H54 (cell line): ENCODE data around the gene HIPK4.
"Not testable (repeated sequence)": the region's sequence is repeated elsewhere in the genome, so short reads cannot be mapped to it uniquely, and the experiment has no call there.

ENCODE experiments used
- DNase-seq: peaks from one replicate; pipeline ENCODE4 v3.0.0; 2011; ENCODE audit warnings: low spot score, mixed read lengths; ENCODE audit not compliant: insufficient read length
- FAIRE-seq: peaks from 3 replicates; lab custom pipeline; 2011; peaks lifted over from hg19 to GRCh38; lab: Jason Lieb, UNC
- POLR2A ChIP-seq: IDR thresholded peaks from 2 replicates; pipeline ENCODE4 v1.6.1; 2011; ENCODE audit warnings: low read depth, mild to moderate bottlenecking, low read length

HIPK4 gene

DNA sequence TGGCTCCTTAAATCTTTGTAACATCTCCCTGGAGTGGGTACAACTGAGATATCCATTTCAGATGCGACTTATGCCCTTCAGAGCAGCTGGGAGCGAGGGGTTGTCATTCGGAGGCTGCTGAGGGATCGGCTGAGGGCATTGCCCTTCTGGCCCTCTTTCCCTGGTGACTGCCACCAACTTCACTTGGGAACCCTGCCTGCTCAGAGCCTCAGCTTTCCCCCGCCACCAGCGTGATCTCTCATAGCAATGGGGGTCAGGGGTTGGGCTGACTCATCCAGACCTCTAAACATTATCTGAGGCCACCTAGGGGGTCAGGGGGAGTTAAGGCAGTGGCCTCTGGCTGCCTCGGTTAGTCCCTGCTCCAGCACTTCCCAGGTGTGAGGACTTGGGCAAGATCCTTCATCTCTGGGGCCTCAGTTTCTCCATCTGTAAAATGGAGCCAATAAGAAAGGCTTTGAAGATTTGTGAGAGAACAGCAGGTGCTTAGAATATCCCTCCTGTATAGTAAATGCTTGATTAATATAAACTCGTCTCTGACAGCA lies 22.0 kb upstream of the HIPK4 start:
- FAIRE-seq (no peak), DNase-seq (no peak)
- no peak for TF ChIP-seq POLR2A

DNA sequence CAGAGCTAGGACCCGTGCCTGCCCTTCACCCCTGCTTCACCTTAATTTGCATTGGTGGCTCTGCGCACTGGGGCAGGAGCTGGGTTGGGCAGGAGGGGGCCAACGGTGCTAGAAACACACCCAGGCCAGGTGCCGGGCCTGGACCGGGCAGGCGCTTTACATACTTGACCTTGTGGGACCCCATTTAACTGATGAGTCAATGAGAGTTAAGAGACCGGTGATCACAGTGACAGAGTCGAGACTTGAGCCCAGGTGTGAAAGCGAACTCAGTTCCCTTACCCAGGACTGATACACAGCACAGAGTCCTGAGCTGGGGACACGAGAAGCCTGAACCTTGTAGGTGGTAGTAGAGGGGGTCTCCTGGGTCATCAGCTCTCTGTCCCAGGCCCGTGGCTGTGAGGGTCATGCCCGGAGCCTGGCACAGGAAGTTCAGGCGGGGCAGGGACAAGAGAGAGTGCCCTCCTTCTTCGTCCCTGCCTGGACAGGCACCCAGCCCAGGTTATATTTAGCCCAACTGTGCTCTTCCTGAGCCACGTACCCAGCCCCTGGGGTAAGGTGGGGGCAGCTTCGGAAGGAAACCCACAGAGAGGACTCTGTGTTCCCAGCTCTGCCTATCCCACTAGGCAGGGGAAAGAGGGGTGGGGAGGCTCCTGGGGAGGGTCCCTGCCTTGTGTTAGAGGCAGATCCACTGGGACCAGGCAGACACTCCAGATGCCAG lies 21.3 kb upstream of the HIPK4 start:
- FAIRE-seq (no peak), DNase-seq (no peak)
- TF ChIP-seq POLR2A, result no peak

DNA sequence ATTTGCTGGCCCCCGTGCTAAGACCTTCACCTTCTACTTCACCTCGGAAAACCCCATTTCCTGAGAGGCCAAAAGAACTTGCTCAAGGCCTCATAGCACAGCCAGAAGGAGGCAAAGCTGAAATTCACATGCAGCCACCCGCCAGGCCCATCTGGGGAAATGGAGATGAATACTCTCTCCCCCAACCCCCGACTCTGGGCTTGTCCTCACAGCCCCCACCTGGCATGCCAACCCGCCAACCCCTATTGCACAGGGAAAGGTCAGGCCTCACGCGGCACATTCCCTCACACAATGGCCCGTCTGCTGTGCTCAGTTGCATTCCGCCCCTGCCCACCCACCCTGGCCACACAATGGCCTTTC lies 20.0 kb upstream of the HIPK4 start:
- DNase-seq, result no peak

DNA sequence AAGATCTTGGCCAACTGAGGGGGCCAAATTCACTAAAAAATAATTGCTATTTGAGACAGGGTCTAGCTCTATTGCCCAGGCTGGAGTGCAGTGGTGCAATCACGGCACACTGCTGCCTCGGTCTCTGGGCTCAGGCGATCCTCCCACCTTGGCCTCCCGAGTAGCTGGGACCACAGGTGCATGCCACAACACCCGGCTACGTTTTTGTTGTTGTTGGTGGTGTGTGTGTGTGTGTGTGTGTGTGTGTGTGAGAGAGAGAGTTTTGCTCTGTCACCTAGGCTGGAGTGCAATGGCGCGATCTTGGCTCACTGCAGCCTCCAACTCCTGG lies 18.6 kb upstream of the HIPK4 start:
- not testable (repeated sequence) for FAIRE-seq, DNase-seq

More for the DNA sequence above, 20.0 kb upstream of the HIPK4 start:
- FAIRE-seq, result no peak
- TF ChIP-seq POLR2A, result no peak

DNA sequence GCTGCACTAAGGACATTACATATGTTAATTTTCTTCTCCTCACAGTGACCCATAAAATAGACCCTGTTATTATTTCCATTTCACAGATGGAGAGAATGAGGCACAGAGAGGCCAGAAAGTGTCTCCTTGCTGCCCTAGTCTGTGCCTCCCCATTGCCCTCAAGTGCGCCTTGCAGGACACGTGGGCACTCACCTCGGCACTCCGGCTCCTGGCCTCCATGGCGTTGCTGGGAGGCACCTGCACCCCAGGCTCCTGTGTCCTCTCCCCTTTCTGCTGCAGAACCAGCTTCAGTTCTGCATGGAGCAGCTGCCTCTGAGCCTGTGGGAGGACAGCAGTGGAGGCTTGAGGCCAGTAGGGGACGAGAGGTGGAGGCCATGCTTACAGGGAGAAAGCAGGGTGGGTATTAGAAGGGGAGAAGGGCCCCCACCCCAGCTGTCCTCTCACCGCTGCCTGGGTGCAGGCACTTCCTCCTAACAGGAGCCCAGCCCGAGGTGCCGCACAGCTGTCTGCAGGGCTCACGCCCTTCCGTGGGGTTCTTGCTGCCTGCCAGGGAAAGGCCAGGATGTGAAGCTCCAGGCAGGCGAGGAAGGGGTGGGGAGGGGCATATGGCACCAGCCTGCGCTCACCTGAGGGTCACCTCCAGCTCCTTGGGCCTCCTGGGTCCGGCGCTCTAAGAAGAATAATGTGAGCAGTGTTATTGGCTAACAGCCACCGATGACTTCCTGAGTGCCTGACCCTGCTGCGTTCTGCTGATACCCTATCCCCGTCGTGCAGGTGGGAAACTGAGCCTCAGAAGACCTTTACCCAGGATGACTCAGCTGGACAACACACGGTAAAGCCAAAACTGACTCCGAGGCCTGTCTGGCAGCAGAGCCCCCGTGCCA lies 18.0 kb upstream of the HIPK4 start:
- FAIRE-seq, result no peak
- TF ChIP-seq POLR2A, result no peak
- no peak for DNase-seq

DNA sequence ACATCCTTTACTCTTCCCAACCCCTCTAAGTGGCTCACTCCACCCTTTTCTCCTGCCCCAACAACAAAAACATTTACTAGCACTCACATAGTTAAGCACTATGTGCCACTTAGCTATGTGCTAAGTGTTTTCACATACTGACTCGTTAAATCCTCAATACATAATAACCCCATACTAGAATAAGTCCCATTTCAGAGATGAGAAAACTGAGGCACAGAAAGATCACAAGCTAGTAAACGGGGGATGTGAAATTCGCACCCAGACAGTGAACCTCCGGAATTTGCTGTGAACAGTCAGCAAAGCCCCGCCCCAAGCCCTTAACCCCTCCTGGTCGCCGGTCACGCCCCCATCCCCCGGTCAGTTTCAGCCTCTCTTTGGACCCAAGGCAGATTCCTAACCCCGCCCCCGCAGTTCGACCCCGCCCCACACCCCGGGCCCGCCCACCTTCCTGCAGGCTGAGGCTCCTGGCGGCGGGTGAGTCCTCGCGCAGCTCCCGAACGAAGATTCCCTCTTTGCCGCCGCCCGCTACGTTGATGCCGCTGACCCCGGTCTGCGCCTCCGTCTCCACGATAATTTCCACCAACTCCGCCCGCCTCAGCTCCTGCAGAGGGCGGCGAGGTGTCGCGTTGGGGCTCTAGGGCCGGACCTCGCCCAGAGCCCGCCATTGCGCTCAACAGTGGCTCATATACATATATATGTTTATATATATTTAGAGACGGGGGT lies 13.4 kb upstream of the HIPK4 start:
- peak; percentile 57; the same call in 1 of the 2 replicates for TF ChIP-seq POLR2A
- DNase-seq (peak; percentile 99), FAIRE-seq (no peak)

DNA sequence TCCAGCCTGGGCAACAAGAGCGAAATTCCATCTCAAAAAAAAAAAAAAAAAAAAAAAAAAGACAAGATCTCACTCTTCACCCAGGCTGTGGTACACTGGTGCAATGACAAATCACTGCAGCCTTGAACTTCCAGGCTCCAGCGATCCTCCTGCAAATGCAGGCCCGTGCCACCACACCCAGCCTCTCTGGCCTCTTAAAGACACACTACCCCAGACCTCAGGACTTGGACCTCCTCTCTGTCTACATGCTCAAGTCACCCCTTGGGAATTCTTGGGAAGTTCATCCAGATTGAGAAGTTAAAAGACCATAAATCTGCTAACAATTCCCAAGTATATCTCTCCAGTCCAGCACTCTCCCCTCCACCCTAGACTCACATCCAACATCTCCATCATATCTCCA lies 10.6 kb upstream of the HIPK4 start:
- FAIRE-seq, result no peak
- TF ChIP-seq POLR2A, result no peak
- no peak for DNase-seq

DNA sequence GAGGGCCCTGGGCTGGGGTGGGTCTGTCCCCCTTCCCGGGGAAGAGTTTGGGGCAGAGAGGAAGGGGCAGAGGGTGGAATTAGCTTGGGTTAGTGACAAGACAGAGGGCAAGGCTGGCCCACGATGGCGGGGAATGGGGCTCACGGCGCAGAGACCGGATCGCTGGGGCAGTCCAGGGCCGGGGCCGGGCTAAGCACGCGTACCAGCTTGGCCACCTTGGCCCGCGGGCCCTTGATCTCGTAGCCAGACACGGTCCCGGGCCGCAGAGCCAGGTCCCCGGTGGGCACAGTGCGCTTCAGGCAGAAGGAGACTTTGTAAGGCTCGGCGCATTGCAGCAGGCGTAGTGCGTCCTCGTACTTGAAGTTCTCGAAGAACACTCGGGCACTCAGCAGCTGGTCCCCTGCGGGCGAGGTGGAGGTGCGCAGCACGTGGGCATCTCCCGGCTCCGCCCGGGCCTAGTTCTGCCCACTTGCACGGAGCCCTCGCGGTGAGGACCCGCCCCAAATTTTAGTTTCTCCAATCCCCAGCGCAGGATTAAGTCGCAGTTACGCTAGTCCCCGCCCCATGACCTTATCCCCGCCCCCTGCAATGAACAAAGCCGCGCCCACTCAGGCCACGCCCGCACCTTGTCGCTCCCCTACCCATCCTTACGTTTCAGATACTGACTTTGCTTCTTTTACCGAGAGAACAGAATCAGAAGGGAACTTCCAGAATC lies 8.6 kb upstream of the HIPK4 start:
- FAIRE-seq, result no peak
- DNase-seq, result no peak

DNA sequence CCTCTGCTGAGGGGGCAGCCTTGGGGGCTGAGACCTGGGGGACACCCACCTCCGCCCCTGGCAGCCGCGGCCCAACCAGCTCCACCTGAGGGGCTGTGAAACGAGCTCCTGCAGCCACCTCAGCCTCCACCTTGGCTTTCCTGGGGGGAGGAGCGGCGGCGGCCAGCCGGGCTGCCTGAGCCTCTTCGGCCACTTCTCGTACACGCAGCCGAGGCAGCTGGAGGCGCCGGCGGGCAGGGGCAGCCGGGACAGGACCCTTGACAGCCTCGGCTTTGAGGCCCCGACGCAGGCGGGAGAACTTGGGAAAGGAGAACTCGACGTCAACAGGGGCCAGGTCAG lies 7.6 kb upstream of the HIPK4 start:
- DNase-seq, result no peak
- no peak for FAIRE-seq
- TF ChIP-seq POLR2A, result no peak

More for the DNA sequence above, 8.6 kb upstream of the HIPK4 start:
- TF ChIP-seq POLR2A, result no peak

DNA sequence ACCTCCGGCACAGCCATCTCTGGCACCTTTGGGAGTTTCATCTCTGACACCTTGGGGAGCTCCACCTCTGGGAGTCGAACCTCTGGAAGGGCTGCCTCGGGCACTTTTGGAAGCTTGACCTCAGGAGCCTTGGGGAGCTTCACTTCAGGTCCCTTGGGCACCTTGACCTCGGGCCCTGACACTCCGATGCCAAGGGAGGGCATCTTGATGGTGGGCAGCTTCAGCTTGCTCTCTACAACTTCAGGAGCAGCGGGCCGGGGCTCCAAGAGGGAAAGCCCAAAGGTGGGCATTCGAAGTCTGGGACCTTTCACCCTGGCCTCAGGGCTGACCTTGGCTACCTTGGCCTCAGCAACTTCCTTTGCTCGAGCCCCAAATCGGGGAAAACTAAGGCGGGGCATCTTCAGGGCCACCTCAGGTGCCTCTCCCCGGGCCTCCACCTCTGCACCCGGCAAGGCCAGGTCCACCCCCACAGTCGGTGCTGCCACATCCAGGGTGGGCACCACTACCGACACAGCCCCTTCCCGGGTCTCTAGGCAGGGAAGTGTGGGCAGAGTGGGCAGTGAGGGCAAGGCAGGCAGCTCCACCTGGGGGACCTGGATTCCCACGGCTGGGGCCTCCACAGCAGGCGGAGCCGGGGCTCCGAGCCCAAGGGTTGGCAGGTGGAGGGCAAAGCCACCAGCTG lies 7.0 kb upstream of the HIPK4 start:
- no peak for TF ChIP-seq POLR2A
- no peak for DNase-seq
- no peak for FAIRE-seq

DNA sequence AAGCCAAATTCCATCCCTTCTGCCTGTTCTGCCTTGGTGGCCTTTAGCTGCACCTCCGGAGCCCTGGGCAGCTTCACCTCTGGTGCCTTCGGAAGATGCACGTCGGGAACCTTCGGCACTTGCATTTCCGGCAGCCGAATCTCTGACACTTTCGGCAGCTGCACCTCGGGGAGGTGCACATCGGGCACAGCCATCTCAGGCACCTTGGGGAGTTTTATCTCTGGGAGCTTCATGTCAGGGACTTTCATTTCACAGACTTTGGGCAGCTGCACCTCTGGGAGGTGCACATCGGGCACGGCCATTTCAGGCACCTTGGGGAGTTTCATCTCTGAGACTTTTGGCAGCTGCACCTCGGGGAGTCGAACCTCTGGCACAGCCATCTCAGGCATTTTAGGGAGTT lies 6.0 kb upstream of the HIPK4 start:
- no peak for DNase-seq
- no peak for FAIRE-seq
- no peak for TF ChIP-seq POLR2A

DNA sequence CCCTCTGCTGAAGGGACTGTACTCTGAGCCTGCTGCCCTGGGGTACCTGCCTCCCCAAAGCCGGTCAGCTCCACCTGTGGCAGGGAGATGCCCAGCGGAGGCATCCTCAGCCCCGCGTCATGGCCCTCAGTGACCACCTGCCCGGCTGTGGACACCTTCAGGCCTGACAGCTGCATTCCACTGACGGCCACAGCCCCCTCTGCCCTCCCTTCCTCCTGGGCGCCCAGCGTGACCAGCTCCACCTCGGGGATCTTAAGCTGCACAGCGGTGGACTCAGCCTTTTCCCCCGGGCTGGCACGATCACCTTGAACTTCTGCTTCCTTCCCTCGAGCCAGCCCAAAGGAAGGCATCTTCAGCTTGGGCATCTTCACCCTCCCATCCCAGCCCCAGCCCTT lies 4.8 kb upstream of the HIPK4 start:
- no peak for DNase-seq
- FAIRE-seq, result no peak
- no peak for TF ChIP-seq POLR2A
